Measurements from ENCODE around the gene MX1. TPM values are rescaled to one million over a fixed set of nuclear protein-coding genes. Genes with fewer than 3 reads are reported as not detected.

MX1 gene
- total RNA-seq, 1 donor from 2014 or later = 16.7 TPM

GRCh38 chr21:41429925-41430491, 4.0 kb downstream of the MX1 start:
- intact Hi-C loops (cut with DNase I) = no loop called here

DNA sequence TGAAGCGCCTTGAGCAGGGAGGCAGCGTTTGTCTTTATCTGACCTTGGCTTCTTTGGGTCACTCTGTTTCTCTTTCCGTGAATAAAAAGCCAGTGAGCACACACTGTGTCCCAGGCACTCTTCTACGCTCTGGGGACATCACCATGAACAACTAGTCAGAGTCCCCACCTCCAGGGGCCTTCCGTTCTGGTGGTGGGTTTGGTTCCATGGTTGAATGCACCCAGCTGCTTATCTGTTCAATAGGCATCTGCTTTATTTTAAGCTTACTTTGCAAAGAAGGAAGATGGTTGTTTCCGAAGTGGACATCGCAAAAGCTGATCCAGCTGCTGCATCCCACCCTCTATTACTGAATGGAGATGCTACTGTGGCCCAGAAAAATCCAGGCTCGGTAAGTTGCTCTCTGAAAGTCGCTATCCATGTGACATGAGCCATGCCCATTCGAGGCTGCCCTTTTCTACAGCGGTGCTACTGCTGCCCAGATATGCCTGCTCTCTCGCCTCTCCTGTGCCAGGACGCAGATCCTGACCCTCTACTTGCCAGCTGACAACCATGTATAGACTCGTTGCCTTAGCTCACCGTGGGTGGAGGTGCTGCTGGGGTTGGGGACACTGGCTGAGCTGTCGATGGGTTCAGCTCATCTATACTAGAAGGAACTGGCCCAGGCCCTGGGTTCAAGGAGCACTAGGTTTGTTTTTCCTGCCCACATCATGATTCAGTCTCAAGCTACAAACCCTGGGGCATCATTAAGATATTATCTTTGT, 5.9 kb downstream of the MX1 start:
- DNase-seq (ENCODE audit: extremely low spot score in 2 of 2) = peak; percentile 60 to 77
- Histone ChIP-seq H3K9me3 (no peaks in the 10 kb centered on the region), H3K4me3 (no peak overlapping the region), H3K36me3 (peaks cover 0 to 49% of the 10 kb centered on the region in 2 donors), H3K27me3 (no peaks in the 10 kb centered on the region), H3K27ac (no peak overlapping the region), H3K4me1 (peaks cover 4% of the 10 kb centered on the region)
- intact Hi-C loops (cut with DNase I) = no loop called here
- no peak for TF ChIP-seq POLR2A (IDR thresholded peaks at IDR 0.05)
- TF ChIP-seq, protein P1, sequence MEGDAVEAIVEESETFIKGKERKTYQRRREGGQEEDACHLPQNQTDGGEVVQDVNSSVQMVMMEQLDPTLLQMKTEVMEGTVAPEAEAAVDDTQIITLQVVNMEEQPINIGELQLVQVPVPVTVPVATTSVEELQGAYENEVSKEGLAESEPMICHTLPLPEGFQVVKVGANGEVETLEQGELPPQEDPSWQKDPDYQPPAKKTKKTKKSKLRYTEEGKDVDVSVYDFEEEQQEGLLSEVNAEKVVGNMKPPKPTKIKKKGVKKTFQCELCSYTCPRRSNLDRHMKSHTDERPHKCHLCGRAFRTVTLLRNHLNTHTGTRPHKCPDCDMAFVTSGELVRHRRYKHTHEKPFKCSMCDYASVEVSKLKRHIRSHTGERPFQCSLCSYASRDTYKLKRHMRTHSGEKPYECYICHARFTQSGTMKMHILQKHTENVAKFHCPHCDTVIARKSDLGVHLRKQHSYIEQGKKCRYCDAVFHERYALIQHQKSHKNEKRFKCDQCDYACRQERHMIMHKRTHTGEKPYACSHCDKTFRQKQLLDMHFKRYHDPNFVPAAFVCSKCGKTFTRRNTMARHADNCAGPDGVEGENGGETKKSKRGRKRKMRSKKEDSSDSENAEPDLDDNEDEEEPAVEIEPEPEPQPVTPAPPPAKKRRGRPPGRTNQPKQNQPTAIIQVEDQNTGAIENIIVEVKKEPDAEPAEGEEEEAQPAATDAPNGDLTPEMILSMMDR (IDR thresholded peaks at IDR 0.05) = no peak
- no peak for TF ChIP-seq POLR2AphosphoS5 (IDR thresholded peaks at IDR 0.05; ENCODE audit: insufficient read depth in 1 of 2, low read depth in 1 of 2)

More at GRCh38 chr21:41429925-41430491, 4.0 kb downstream of the MX1 start:
- Histone ChIP-seq H3K4me1 (peaks cover 7% of the 10 kb centered on the region), H3K9me3 (no peaks in the 10 kb centered on the region), H3K27ac (no peak overlapping the region), H3K4me3 (no peak overlapping the region), H3K36me3 (peaks cover 0 to 29% of the 10 kb centered on the region in 2 donors), H3K27me3 (no peaks in the 10 kb centered on the region)
- TF ChIP-seq, protein P1 (IDR thresholded peaks at IDR 0.05) = no peak
- no peak for TF ChIP-seq POLR2AphosphoS5 (IDR thresholded peaks at IDR 0.05; ENCODE audit: insufficient read depth in 1 of 2, low read depth in 1 of 2)
- no peak for TF ChIP-seq POLR2A (IDR thresholded peaks at IDR 0.05)
- DNase-seq (ENCODE audit: extremely low spot score in 2 of 2) = peak; percentile 42 to 43

GRCh38 chr21:41432562-41433460, 6.8 kb downstream of the MX1 start:
- peak; percentile 25 to 55 for DNase-seq (ENCODE audit: extremely low spot score in 2 of 2)
- no peaks in the 10 kb centered on the region for H3K9me3 ChIP-seq
- no peak overlapping the region for H3K27ac ChIP-seq
- peaks cover 0 to 54% of the 10 kb centered on the region in 2 donors for H3K36me3 ChIP-seq
- H3K4me1 ChIP-seq = no peaks in the 10 kb centered on the region
- no peak for TF ChIP-seq POLR2AphosphoS5 (IDR thresholded peaks at IDR 0.05; ENCODE audit: insufficient read depth in 1 of 2, low read depth in 1 of 2)
- TF ChIP-seq POLR2A (IDR thresholded peaks at IDR 0.05) = no peak
- TF ChIP-seq, protein P1 (IDR thresholded peaks at IDR 0.05) = no peak
- H3K27me3 ChIP-seq = no peaks in the 10 kb centered on the region
- no peak overlapping the region for H3K4me3 ChIP-seq
- intact Hi-C loops (cut with DNase I) = no loop called here

DNA sequence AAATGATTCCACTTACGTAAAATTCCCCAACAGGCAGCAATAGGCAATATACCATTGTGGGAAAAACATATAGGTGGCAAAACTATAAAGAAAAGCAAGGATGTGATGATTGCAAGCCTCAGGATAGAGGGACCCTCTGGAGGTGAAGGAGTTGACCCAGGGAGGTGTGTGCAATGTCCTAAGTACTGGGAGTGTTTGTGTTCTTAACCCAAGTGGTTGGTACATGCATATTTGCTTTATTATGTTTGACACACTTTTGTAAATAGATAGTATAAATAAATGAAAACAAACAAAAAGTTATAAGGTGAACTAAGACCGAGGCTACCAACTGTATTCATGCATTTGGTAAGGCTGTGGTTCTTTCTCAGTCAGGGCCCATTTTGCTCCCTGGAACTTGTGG, 7.5 kb downstream of the MX1 start:
- intact Hi-C loops (cut with DNase I) = no loop called here
- H3K4me3 ChIP-seq = no peak overlapping the region
- no peak for TF ChIP-seq POLR2AphosphoS5 (IDR thresholded peaks at IDR 0.05; ENCODE audit: insufficient read depth in 1 of 2, low read depth in 1 of 2)
- TF ChIP-seq, protein P1 (IDR thresholded peaks at IDR 0.05) = no peak
- no peak for TF ChIP-seq POLR2A (IDR thresholded peaks at IDR 0.05)
- no peaks in the 10 kb centered on the region for H3K27me3 ChIP-seq
- no peak overlapping the region for H3K27ac ChIP-seq
- H3K36me3 ChIP-seq = peaks cover 0 to 54% of the 10 kb centered on the region in 2 donors
- no peak for DNase-seq (ENCODE audit: extremely low spot score in 2 of 2)
- H3K9me3 ChIP-seq = no peaks in the 10 kb centered on the region
- H3K4me1 ChIP-seq = no peaks in the 10 kb centered on the region
